ENCODE measurements around the gene ASL. TPM values are rescaled to one million over a fixed set of nuclear protein-coding genes. Genes with fewer than 3 reads are reported as not detected.
"Not testable (repeated sequence)": the region's sequence is repeated elsewhere in the genome, so short reads cannot be mapped to it uniquely, and the experiment has no call there.

The ASL gene
- polyA plus RNA-seq, 1 of the 3 experiments (the other 2 are of a cell fraction) = 138 TPM

GRCh38 chr7:66070222-66070621, 5.4 kb upstream of the ASL start (continued):
- TF ChIP-seq, protein P1, sequence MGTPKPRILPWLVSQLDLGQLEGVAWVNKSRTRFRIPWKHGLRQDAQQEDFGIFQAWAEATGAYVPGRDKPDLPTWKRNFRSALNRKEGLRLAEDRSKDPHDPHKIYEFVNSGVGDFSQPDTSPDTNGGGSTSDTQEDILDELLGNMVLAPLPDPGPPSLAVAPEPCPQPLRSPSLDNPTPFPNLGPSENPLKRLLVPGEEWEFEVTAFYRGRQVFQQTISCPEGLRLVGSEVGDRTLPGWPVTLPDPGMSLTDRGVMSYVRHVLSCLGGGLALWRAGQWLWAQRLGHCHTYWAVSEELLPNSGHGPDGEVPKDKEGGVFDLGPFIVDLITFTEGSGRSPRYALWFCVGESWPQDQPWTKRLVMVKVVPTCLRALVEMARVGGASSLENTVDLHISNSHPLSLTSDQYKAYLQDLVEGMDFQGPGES (IDR thresholded peaks at IDR 0.05; ENCODE audit: low read depth, low read length) = no peak
- TF ChIP-seq GATA2 (CRISPR knock-in tag; IDR thresholded peaks at IDR 0.05) = no peak
- TF ChIP-seq RAD21 (IDR thresholded peaks at IDR 0.05; ENCODE audit: low read length) = no peak
- TF ChIP-seq RCOR1 (IDR thresholded peaks at IDR 0.05; ENCODE audit: low read length) = no peak
- peak; percentile 95 for TF ChIP-seq NFIC (IDR thresholded peaks at IDR 0.05; ENCODE audit: borderline replicate concordance)
- no peak for TF ChIP-seq RFX5 (IDR thresholded peaks at IDR 0.05; ENCODE audit: low read length)
- no peak for TF ChIP-seq SMC3 (IDR thresholded peaks at IDR 0.05; ENCODE audit: low read depth, low read length)
- no peak for TF ChIP-seq GABPA (IDR thresholded peaks at IDR 0.05; ENCODE audit: low read depth)
- TF ChIP-seq, protein P2, sequence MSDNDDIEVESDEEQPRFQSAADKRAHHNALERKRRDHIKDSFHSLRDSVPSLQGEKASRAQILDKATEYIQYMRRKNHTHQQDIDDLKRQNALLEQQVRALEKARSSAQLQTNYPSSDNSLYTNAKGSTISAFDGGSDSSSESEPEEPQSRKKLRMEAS (IDR thresholded peaks at IDR 0.05; ENCODE audit: low read depth) = 0 out of 2 replicates have a peak, but pooled peaks have one; percentile 31
- TF ChIP-seq, protein P3, sequence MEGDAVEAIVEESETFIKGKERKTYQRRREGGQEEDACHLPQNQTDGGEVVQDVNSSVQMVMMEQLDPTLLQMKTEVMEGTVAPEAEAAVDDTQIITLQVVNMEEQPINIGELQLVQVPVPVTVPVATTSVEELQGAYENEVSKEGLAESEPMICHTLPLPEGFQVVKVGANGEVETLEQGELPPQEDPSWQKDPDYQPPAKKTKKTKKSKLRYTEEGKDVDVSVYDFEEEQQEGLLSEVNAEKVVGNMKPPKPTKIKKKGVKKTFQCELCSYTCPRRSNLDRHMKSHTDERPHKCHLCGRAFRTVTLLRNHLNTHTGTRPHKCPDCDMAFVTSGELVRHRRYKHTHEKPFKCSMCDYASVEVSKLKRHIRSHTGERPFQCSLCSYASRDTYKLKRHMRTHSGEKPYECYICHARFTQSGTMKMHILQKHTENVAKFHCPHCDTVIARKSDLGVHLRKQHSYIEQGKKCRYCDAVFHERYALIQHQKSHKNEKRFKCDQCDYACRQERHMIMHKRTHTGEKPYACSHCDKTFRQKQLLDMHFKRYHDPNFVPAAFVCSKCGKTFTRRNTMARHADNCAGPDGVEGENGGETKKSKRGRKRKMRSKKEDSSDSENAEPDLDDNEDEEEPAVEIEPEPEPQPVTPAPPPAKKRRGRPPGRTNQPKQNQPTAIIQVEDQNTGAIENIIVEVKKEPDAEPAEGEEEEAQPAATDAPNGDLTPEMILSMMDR (IDR thresholded peaks at IDR 0.05) = no peak
- no peak for TF ChIP-seq NRF1 (IDR thresholded peaks at IDR 0.05; ENCODE audit: low read depth, low read length)
- peak; percentile 72; the same call in 1 of the 2 replicates for TF ChIP-seq FOXM1 (IDR thresholded peaks at IDR 0.05; ENCODE audit: low read depth)
- TF ChIP-seq FOXJ3 (CRISPR knock-in tag; IDR thresholded peaks at IDR 0.05) = no peak
- peak; percentile 74; the same call in 1 of the 2 replicates for TF ChIP-seq TEAD4 (IDR thresholded peaks at IDR 0.05; ENCODE audit: borderline replicate concordance, insufficient read depth)
- TF ChIP-seq USF2 (IDR thresholded peaks at IDR 0.05; ENCODE audit: borderline replicate concordance, low read depth, low read length) = no peak
- TF ChIP-seq FOSL2 (IDR thresholded peaks at IDR 0.05; ENCODE audit: borderline replicate concordance, low read depth) = peak; percentile 59; the same call in 1 of the 2 replicates

DNA sequence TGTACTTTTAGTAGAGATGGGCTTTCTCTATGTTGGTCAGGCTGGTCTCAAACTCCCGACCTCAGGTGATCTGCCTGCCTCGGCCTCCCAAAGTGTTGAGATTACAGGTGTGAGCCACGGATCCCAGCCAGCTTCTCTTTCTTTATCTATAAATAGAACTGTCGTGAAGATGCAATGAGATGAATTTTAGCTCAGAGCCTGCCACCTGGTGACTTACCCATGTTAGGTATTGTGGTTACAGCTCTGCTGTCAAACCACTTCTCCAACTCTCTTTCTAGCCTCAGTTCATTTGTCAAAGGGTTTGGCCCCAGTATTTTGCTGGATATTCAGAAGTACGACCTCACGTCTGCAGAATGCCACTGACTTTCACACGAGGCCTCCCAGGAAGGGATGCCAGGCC, 3.4 kb upstream of the ASL start:
- CTCF ChIA-PET = interaction anchor here (1.0 to 1.5 kb wide), 3 partner anchors 8 to 42 kb away, joined by 3 to 4 read pairs (median 3); no protein-coding TSS in a partner anchor
- H3K9me3 ChIP-seq = not testable (repeated sequence)

More for the DNA sequence above, 3.4 kb upstream of the ASL start:
- TF ChIP-seq RAD21 (IDR thresholded peaks at IDR 0.05; ENCODE audit: low read length) = 0 out of 2 replicates have a peak, but pooled peaks have one; percentile 9
- H3K27me3 ChIP-seq (ENCODE audit: insufficient read depth); H3K4me3 ChIP-seq (ENCODE audit: low read depth in 2 of 2, low read length in 1 of 2); H3K9ac ChIP-seq; H3K27ac ChIP-seq (ENCODE audit: low read depth in 2 of 2, low read length in 1 of 2); H3K4me2 ChIP-seq; POLR2A ChIA-PET; H3K36me3 ChIP-seq (replicated peaks in 1 of 2; ENCODE audit: control insufficient read depth in 1 of 2, insufficient read depth in 2 of 2, low read length in 1 of 2); DNase-seq; H4K20me1 ChIP-seq (ENCODE audit: insufficient read depth); H2AFZ ChIP-seq (ENCODE audit: low read depth); H3K9me2 ChIP-seq: not testable (repeated sequence)
- Histone ChIP-seq H3F3A (replicated peaks; ENCODE audit: insufficient read depth) (peaks cover 19% of the 10 kb centered on the region), H3K4me1 (ENCODE audit: control insufficient read depth in 1 of 2, insufficient read depth in 2 of 2, low read depth in 1 of 2, low read length in 1 of 2) (peaks cover 4 to 11% of the 10 kb centered on the region in 2 experiments; a peak in 1 of 4 replicates), H3K79me2 (ENCODE audit: insufficient read depth) (peaks cover 14% of the 10 kb centered on the region)
- WGBS (ENCODE audit: low lambda C conversion rate) = 87% methylated on average over 7 of the region's 7 CpGs

Data from SK-N-SH (cell line).